ENCODE measurements around the gene PAXIP1.

The PAXIP1 gene

GRCh38 chr7:155003376-155004214 lies 671 bp upstream of the PAXIP1 start:
- DNase-seq (ENCODE audit: low read depth): peak; percentile 81
- H3K4me3 ChIP-seq (ENCODE audit: low read length): peak overlapping the region; percentile 83
- no peak for TF ChIP-seq CTCF (conservative IDR thresholded peaks at IDR 0.05; ENCODE audit: low read length)

GRCh38 chr7:155002411-155003091 lies 373 bp downstream of the PAXIP1 start:
- peak overlapping the region; percentile 61 for H3K4me3 ChIP-seq (ENCODE audit: low read length)
- TF ChIP-seq CTCF (conservative IDR thresholded peaks at IDR 0.05; ENCODE audit: low read length): no peak
- DNase-seq (ENCODE audit: low read depth): no peak

- DNase-seq (ENCODE audit: low read depth): peak; percentile 3
- peak overlapping the region; percentile 61 for H3K4me3 ChIP-seq (ENCODE audit: low read length)
- TF ChIP-seq CTCF (conservative IDR thresholded peaks at IDR 0.05; ENCODE audit: low read length): no peak
Observed at GRCh38 chr7:155001756-155002410, 1.0 kb downstream of the PAXIP1 start.

GRCh38 chr7:155000795-155001194 lies 2.1 kb downstream of the PAXIP1 start:
- no peak overlapping the region for H3K4me3 ChIP-seq (ENCODE audit: low read length)
- no peak for DNase-seq (ENCODE audit: low read depth)
- TF ChIP-seq CTCF (conservative IDR thresholded peaks at IDR 0.05; ENCODE audit: low read length): no peak

- no peak for DNase-seq (ENCODE audit: low read depth)
- no peak for TF ChIP-seq CTCF (conservative IDR thresholded peaks at IDR 0.05; ENCODE audit: low read length)
- H3K4me3 ChIP-seq (ENCODE audit: low read length): no peak overlapping the region
Observed at GRCh38 chr7:154998481-154998880, 4.4 kb downstream of the PAXIP1 start.

- H3K4me3 ChIP-seq (ENCODE audit: low read length): no peak overlapping the region
- TF ChIP-seq CTCF (conservative IDR thresholded peaks at IDR 0.05; ENCODE audit: low read length): no peak
Observed at GRCh38 chr7:154997840-154998370, 5.0 kb downstream of the PAXIP1 start.

More at GRCh38 chr7:154997840-154998370, 5.0 kb downstream of the PAXIP1 start:
- DNase-seq (ENCODE audit: low read depth): no peak

Data from AG10803 (cell line).